HTR-8/SVneo (cell line): ENCODE results near the gene HSD11B1L.
A peak's percentile ranks its signal among the peaks of the same experiment; 100 is the strongest.
"Not testable (repeated sequence)": the region's sequence is repeated elsewhere in the genome, so short reads cannot be mapped to it uniquely, and the experiment has no call there.

Experiments
- DNase-seq: peaks from one replicate; pipeline ENCODE4 v3.0.0; 2011; ENCODE audit warnings: low spot score, mixed read lengths; ENCODE audit not compliant: insufficient read length
- FAIRE-seq: peaks from 2 replicates; lab custom pipeline; 2011; peaks lifted over from hg19 to GRCh38; lab: Jason Lieb, UNC

HSD11B1L gene

DNA sequence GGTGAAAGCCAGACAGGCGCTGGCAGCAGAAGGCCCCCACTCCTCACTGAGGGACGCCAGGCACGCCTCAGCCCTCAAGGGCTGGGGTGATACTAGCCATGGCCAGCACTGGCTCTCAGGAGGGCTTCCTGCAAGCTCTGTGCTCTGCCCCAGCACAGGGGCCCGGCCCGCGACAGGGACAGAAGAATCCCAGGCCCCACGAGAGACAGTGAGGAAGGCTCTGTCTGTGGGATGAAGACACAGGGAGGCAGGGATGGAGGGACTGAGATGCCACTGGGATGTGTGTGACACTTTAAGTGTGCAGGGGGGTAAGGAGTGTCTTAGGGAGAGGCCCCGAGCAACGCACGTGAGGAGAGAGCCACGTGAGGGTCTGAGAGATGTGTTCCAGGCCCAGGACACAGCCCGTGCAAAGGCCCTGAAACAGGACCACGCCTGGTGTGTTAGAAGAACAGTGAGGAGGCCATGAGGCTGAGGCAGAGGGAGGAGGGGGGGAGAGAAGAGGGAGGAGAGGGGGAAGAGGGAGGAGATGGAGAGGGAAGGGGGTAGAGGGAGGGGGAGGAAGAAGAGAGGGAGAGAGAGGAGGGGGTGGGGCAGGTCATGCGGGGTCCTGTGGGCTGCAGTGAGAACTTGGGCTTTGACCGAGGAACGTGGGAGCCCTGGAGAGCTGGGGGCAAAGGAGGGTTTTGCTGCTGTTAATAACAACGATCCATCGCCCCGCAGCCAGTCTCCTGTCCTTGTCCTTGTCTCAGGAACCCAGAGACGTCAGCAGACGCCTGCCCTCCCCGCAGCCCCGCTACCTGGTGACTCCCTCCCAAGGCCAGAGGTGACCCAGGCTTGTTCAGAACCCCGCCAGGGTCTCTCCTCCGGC, 16.4 kb downstream of the HSD11B1L start:
- DNase-seq: no peak
- FAIRE-seq: no peak

DNA sequence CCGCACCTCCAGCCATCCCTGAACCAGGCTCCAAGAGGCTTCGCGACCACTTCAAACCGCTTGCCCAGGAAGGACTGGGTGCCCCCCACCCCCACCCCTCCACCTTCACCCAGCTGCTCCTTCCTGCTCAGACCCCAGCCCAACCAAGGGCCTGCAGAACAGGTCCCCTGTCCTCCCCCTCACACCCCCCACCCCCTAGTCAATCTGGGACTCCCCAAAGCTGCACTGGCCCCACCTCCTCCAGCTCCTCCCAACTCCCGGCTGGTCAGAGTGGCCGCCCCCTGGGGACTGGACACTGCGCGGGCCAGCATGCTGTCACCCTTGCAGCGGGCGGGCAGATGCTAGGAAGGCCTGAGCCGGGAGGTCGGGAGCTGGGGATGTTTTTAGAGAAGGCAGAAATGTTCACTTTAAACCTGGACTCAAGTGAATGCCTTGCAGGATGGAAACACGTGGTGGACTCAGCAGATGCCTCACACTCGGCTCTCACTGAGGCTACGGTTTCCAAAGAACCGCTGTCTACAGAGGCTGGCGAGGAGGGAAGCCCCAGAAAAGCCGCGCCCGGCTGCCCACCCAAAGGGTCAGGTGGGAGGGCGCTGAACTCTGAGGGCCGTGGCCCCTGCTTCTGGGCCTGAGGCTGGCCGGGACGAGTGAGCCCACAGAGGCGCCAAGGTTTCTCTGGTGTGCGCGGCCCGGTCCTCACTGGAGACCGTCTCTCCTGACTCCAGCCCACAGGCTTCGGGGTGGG, 17.2 kb downstream of the HSD11B1L start:
- FAIRE-seq (no peak), DNase-seq (no peak)

DNA sequence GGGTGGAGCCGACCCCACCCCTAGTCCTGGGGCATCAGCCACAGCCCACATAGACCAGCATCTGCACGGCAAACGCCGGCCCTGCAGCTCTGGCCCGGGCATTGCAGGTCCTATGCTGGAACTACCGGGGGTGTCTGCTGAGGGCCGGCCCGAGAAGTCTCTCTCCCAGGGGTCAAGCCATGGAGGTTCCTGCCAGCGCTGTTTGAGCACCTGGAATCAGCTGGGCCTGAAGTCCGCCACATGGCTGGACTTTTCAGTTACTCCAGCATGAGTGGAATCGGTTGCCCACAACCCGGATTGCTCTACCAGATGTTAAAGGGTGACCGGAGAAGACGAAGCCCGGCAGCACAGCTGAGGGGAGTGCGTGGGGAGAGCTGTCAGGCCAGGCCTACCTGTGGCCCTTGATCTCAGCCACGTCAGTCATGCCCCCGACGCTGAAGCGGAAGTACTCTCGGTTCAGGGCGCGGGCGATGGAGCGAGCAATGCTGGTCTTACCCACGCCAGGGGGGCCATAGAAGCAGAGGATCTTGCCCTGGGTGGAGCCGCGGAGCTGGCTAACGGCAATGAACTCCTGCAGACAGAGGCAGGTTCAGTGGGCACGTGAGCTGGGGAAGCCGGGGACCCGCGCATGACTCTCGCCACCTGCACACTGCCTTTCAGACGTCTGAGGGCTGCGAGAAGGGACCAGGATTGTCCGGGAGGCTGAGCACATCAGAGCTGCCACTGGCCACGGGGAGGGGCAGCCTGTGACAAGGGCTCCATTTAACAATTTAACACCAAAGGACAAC, 18.0 kb downstream of the HSD11B1L start:
- no peak for FAIRE-seq
- no peak for DNase-seq

DNA sequence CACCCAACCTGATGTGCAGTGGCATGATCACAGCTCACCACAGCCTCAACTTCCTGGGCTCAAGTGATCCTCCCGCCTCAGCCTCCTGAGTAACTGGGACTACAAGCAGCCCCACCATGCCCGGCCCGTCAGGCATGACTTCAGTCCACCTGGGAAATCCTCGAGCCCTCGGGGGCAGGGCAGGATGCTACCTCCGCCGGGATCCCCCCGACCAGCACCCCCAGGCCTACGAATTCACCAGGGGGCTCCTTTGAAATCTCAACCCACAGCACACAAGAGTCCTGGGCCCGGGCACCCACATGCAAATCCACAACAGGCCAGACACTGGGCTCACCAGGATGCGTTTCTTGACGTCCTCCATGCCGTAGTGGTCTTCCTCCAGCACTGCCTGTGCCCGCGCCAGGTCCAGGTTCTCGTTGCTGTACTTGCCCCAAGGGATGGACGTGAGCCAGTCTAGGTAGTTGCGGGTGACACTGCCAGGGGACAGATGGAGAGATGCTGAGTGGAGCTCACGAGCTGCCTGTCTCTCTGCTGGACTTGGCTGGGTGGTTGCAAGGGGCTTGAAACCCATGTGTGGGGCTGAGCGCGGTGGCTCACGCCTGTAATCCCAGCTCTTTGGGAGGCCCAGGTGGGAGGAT, 19.7 kb downstream of the HSD11B1L start:
- no peak for DNase-seq
- FAIRE-seq: no peak

DNA sequence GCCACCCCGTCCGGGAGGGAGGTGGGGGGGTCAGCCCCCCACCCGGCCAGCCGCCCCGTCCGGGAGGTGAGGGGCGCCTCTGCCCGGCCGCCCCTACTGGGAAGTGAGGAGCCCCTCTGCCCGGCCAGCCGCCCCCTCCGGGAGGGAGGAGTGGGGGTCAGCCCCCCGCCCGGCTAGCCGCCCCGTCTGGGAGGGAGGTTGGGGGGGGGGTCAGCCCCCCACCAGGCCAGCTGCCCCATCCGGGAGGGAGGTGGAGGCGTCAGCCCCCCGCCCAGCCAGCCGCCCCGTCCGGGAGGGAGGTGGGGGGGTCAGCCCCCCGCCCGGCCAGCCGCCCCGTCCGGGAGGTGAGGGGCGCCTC, 21.2 kb downstream of the HSD11B1L start:
- not testable (repeated sequence) for FAIRE-seq, DNase-seq

DNA sequence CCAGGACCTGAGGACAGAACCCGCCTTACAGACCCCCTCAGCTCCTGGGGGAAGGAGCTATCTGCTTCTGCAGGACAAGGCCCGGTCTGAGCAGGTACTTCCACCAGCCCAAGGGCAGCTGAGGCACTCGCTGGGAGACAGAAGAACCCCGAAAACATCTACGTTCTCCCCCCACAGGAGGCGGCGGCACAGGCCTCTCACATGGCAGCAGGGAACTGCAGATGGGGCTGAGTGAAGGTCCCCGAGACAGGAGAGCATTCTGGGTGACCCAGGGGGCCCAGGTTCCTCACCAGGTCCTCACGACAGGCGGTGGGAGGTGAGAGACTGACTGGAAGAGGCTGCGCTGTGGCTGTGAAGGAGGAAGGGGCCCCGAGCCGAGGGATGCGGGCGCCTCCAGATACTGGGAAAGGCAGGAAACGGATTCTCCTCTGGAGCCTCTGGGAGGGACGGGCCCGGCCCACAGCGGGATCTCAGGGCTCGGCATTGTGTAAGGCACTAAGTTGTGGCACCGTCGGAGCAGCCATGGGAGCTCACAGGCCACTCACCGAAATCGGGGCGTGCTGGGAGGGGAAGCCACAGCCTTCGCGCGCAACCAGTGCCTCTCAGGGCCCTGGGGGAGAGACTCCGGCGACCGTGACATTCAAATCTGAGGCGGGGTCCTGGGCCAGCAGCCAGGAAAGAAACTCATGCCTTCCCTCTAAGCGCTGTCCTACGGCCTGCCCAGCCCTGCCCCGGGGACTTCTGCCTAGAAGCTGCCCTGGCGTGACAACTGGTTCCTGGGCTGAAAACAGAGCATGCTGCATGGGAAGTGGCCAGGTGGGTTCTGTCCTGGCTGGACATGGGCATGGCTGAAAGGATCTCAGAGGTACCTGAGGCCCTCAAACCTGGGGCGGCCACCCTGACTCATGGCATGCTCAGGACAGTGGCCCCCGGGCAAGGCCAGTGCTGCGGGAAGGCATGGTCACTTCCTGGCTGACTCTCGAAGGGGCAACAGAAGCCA, 23.3 kb downstream of the HSD11B1L start:
- no peak for FAIRE-seq

DNA sequence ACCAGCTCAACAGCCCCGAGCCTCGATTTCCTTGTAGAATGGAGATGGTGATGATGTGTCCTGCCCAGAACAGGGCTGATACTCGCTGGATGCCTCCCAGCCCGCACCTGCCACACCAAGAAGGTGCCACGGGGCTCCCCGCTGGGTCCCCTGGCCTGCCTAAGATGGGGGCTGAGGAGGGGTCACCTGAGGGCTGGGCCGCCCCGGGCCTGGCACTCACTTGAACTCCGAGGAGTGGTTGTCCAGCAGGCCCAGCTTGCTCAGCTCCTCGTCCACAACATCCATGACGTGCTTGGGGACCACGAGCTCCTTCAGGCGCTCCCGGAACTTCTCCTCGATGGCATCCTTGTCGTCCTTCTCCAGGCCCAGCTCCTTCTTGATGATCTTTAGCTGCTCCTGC, 24.7 kb downstream of the HSD11B1L start:
- DNase-seq (no peak), FAIRE-seq (no peak)

More for the DNA sequence above, 23.3 kb downstream of the HSD11B1L start:
- no peak for DNase-seq

DNA sequence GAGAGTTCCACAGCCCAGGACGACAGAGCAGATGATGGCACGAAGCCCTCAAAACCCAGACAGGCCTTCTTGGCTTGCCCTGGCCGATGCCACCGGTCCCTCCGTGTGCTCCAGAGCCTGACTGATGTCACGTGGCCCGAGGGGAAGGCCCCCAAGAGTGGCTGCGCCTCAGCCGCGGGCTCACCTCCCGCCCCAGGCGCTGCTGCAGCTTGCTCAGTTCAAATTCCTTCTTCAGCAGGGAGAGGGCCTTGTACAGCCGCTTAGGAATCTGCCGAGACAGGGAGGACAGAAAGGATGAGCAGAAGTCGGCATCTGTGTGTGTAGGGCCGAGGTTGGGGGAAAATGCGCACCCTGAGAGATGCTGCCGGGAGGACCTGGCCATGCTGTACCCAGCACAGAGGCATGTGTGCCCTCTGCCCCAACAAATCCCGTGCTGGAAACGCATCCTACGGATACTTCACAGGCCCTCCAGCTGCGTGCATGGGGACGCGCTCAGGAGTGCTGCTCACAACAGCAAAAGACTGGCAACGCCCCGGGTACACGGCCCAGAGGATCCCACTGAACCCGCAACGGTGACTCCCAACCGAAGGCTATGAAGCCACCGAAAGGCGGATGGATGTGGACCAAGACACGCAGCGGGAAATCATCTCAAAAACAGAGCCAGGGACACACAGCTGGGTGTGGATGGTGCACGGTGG, 26.2 kb downstream of the HSD11B1L start:
- DNase-seq (no peak), FAIRE-seq (no peak)

DNA sequence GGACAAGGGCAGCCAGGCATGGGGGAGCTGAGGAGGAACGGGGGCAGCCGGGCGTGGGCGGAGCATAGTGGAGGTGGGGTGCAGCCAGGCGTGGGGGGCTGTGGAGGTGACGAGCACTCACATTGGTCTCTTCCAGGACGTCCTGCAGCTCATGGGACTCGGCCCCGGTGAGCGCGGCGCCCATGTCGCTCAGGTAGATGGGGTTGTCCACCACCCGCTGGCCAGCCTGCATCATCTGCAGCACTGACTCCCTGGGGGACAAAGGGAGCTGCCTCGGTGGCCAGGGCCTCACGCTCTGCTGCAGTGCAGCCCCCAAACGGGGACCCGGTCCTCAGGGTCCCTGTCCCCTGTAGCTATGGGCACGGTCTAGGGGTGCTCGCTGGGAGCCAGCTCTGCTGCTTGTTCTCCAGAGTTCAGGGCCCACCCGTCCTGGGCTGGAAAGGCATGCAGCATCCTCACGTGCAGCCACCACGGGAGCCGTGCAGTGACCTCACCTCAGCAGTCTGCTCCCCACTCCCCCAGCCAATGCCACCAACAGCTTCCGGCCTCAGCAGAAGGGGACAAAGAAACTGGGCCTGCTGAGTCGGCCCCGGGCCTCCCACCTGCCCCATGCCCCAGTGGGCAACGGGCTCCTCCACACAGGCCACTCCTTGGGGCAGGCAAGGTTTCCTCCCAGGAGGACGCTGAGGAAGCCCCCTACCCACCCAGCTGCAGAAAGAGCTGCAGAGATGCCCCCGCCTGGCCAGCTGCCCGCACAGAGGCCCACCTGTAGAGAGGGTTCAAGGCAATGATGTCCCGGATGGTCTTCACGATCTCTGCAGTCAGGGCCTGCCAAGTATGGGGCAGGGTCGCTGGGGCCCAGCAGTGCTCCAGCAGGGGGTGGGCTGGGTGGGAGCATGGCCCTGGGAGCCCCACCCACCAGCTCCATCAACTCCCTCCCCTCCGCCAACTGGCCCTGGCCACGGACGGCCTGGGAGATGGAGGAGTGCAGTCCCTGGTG, 27.0 kb downstream of the HSD11B1L start:
- DNase-seq (no peak), FAIRE-seq (no peak)

DNA sequence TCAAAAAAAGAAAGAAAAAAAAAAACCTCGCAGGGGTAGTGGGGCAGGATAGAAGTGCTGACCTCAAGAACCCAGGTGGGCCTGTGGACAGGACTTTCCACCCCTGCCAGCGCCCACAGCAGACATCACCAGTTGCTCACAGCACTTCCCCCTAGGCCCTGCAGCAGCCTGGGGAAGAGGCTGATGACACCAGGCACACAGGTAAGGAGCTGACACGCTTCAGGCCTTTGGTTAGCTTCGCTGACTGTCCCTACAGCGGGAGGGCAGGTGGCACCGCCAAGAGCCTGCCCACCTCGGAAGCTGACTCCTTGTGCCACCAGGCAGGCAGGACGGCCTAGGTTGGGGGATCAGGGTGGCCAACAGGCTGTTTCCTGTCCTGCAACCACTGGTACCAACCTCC, 30.2 kb downstream of the HSD11B1L start:
- DNase-seq: no peak
- no peak for FAIRE-seq

DNA sequence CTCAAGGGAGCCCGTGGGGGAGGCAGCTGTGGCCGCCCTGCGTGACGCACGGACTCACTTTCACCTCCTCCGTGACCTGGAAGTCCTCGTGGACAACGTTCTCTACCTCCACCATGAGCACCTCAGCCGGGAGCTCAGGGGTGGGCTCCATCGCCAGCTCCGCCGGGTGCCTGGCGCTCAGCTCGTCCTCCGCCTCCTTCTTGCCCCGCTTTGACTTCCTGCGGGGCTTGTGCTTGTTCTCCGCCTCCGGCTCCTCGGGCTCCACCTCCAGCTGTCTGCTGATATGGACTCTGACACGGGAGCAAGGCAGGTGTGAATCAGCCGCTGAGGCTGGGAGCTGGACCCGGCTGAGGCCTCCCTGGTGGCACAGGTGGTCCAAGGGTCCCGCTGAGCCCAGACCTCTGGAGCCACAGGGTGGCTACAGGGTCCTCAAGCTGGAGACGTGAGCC, 30.9 kb downstream of the HSD11B1L start:
- no peak for DNase-seq

DNA sequence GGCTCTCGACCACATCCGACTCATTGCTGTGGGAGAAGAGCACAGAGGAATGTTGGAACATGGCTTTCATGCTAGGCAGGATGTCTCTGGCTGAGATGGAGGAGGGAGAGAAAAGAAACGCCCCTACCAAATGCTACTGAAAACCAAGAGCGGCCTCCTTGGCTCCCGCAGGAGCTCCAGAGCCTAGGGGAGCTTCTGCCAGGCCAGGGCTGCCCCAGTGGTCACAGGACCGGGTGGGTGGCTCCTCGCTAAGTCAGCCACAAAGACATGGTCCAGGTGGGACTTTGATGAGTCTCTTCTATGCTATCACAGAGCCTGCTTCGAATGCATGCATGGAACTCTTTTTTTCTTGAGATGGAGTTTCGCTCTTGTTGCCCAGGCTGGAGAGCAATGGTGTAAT, 32.4 kb downstream of the HSD11B1L start:
- FAIRE-seq: no peak

More for the DNA sequence above, 30.9 kb downstream of the HSD11B1L start:
- no peak for FAIRE-seq

DNA sequence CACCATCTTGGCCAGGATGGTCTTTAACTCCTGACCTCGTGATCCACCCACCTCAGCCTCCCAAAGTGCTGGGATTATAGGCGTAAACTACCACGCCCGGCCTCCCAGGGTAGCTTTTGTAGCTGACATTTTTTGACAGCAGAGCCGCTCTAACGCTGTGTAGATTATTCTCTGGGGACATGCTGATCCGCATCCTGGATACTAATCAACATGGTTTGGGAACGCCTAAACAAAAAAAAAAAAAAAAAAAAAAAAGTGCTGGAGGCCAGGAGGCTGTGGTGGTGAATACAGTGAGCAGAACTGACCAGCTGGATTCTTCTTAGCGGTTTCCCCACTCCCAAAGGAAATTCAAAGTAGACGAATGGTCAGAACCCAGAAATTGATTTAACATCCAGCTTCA, 34.0 kb downstream of the HSD11B1L start:
- FAIRE-seq (no peak), DNase-seq (no peak)

More for the DNA sequence above, 32.4 kb downstream of the HSD11B1L start:
- DNase-seq: no peak

DNA sequence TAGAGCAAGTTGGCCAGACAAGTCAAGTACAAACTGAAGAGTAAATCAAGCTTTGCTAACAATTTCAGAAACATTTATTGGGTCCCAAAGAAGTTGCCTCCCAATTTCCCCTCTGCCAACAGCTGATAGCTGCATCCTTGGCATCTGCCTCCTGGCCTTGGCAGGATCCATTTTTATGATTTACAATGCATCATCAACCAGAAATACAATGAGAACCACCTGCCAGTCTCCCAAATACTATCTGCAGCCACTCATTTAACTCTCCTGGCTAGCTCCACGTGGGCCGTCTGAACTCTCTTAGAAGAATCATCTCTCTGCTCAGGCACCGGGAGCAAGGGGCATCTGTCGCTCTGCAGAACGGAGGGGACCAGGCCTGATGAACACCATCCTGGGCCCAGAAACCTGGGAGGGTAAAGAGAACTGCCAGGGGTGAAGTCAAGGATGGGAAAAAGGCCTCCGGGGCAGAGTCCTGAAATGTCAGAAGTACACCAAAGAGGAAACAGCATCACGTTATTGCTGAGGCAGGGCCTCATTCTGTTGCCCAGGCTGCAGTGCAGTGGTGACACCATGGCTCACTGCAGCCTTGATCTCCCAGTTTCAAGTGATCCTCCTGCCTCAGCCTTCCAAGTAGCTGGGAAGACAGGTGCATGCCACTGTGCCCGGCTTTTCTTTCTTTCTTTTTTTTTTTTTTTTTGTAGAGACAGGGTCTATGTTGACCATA, 36.5 kb downstream of the HSD11B1L start:
- DNase-seq (no peak), FAIRE-seq (no peak)

DNA sequence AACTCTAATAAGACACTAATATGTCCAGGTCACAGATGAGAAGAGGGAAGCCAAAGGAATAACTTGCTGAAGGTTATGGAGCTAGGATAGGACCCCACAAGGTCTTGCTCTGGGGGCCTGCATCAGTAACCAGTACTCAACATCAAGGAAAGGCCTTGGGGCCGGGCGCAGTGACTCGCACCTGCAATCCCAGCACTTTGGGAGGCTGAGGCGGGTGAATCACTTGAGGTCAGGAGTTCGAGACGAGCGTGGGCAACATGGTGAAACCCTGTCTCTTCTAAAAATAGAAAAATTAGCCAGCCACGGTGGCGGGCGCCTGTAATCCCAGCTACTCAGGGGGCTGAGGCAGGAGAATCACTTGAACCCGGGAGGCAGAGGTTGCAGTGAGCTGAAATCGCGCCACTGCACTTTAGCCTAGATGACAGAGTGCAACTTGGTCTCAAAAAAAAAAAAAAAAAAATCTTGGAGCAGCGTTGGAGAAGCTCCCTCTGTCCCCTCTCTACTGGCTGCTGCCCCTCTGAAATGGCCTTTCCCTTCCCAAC, 37.3 kb downstream of the HSD11B1L start:
- FAIRE-seq (no peak), DNase-seq (no peak)

DNA sequence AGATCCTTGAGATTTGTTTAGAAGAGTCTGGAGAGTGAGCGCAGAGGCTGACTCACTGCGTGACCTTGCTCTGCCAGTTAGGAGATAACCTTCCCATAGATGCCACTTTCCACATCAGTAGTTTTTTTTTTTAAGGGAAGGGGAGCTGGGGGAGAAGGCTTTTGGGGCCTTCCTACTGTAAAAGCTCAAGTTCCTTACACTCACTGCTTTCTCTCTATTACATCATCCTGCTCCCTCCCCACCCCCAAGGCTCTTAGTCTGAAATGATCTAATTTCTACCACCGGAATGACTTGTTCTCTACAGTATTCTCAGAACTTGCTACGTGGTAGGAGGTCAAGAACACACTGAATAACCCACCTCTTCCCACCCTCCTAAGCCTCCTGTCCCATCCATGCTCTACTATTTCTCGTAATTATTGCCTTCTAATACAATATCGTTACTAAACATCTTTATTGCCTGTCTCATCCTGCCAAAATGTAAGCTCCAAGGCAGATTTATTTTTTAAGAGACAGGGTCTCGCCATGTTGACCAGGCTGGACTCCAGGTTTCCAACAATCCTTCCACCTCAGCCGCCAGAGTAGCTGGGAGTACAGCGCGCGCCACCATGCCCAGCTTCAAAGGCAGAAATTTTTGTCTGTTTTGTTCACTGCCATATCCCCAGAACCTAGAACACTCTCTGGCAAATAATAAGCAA, 37.9 kb downstream of the HSD11B1L start:
- FAIRE-seq (no peak), DNase-seq (peak; percentile 28)
